ENCODE measurements around the gene TGIF2. TPM values are rescaled to one million over a fixed set of nuclear protein-coding genes. Genes with fewer than 3 reads are reported as not detected.

The TGIF2 gene
- total and polyA plus RNA-seq, 2 of the 4 experiments (the other 2 are of a cell fraction), result 9.7 to 12.7 TPM

DNA sequence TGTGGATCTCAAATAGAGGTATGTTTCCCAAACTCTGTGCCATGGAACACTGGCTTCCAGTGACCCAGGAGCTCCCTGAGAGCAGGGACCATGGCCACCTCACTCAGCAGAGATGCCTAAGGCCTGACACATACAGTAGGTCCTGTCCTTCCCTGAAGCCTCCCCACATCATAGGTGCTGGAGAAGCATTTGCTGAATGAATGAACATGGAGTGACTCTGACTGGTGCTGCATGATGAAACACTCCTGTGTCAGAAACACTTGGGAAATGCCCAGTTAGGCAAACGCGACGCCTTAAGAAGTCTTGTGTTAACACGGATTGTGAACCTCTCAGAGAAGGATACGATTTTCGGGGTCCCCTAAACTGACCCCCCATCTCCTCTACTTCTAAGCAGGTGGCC is 58.2 kb downstream of the TGIF2 start:
- CTCF ChIA-PET, result no interaction called here
- Histone ChIP-seq H2AK5ac (ENCODE audit: low read depth, low read length) (no peak overlapping the region), H2BK15ac (ENCODE audit: low read depth, low read length) (no peak overlapping the region), H4K91ac (ENCODE audit: insufficient read depth, low read depth, low read length) (no peak overlapping the region), H2BK120ac (ENCODE audit: low read depth, low read length) (no peak overlapping the region), H3K27ac (ENCODE audit: insufficient read depth, low read length) (no peak overlapping the region), H3K14ac (replicated peaks; ENCODE audit: low read depth, low read length) (no peak overlapping the region), H3K23ac (ENCODE audit: low read depth, low read length) (no peak overlapping the region), H3K27me3 (ENCODE audit: control insufficient read depth, insufficient read depth, low read length) (no peaks in the 10 kb centered on the region), H3K4me1 (ENCODE audit: control insufficient read depth, insufficient read depth, low read length) (no peaks in the 10 kb centered on the region), H4K8ac (ENCODE audit: low read depth in 2 of 2, low read length in 2 of 2) (no peak overlapping the region), H3K4me3 (ENCODE audit: insufficient read depth, low read depth, low read length) (no peak overlapping the region), H2BK5ac (ENCODE audit: low read depth, low read length, poor library complexity, severe bottlenecking) (no peak overlapping the region), H3K36me3 (ENCODE audit: control insufficient read depth, insufficient read depth, low read length) (no peaks in the 10 kb centered on the region), H3K4ac (ENCODE audit: low read depth, low read length) (no peak overlapping the region), H3K18ac (ENCODE audit: low read depth, low read length) (no peak overlapping the region), H4K5ac (ENCODE audit: low read depth, low read length) (no peak overlapping the region), H2AFZ (replicated peaks; ENCODE audit: low read length, poor library complexity) (no peak overlapping the region), H3K79me1 (ENCODE audit: low read depth in 1 of 2, low read length in 2 of 2) (no peaks in the 10 kb centered on the region), H4K20me1 (ENCODE audit: insufficient read depth, low read length) (no peaks in the 10 kb centered on the region), H3K56ac (ENCODE audit: extremely low read depth, insufficient read depth, low read length) (no peak overlapping the region), H2BK20ac (ENCODE audit: low read depth, low read length) (no peak overlapping the region), H3K9me3 (ENCODE audit: control insufficient read depth, insufficient read depth, low read length) (no peaks in the 10 kb centered on the region), H3K9me1 (ENCODE audit: insufficient read depth, low read length) (no peaks in the 10 kb centered on the region), H3K4me2 (ENCODE audit: low read depth, low read length) (no peak overlapping the region), H2AK9ac (replicated peaks; ENCODE audit: low read depth, low read length, poor library complexity) (no peak overlapping the region), H3K9ac (ENCODE audit: low read depth, low read length) (no peak overlapping the region)
- DNase-seq, result peak; percentile 28
- BruUV-seq (replicated peaks), result no TSS peak
- TF ChIP-seq MAFK (IDR thresholded peaks at IDR 0.05; ENCODE audit: low read depth, low read length) (no peak), FOS (IDR thresholded peaks at IDR 0.05; ENCODE audit: low read depth, low read length) (no peak), CEBPB (IDR thresholded peaks at IDR 0.05; ENCODE audit: low read depth, low read length) (no peak), RFX5 (IDR thresholded peaks at IDR 0.05; ENCODE audit: low read depth, low read length) (no peak), NFE2L2 (IDR thresholded peaks at IDR 0.05; ENCODE audit: low read depth, low read length) (no peak), BHLHE40 (IDR thresholded peaks at IDR 0.05; ENCODE audit: low read depth, low read length) (no peak), SMC3 (IDR thresholded peaks at IDR 0.05; ENCODE audit: low read depth, low read length) (no peak), CHD1 (IDR thresholded peaks at IDR 0.05; ENCODE audit: low read depth, low read length) (no peak), POLR2A (IDR thresholded peaks at IDR 0.05; ENCODE audit: low read depth, low read length) (no peak), RAD21 (IDR thresholded peaks at IDR 0.05; ENCODE audit: low read length) (no peak), MAZ (IDR thresholded peaks at IDR 0.05; ENCODE audit: borderline replicate concordance, low read depth, low read length) (no peak), RCOR1 (IDR thresholded peaks at IDR 0.05; ENCODE audit: insufficient replicate concordance, low read length) (no peak), MXI1 (IDR thresholded peaks at IDR 0.05; ENCODE audit: borderline replicate concordance, low read depth, low read length) (no peak)
- TF ChIP-seq, protein P1, sequence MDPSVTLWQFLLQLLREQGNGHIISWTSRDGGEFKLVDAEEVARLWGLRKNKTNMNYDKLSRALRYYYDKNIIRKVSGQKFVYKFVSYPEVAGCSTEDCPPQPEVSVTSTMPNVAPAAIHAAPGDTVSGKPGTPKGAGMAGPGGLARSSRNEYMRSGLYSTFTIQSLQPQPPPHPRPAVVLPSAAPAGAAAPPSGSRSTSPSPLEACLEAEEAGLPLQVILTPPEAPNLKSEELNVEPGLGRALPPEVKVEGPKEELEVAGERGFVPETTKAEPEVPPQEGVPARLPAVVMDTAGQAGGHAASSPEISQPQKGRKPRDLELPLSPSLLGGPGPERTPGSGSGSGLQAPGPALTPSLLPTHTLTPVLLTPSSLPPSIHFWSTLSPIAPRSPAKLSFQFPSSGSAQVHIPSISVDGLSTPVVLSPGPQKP (IDR thresholded peaks at IDR 0.05; ENCODE audit: borderline replicate concordance, low read depth, low read length), result no peak
- TF ChIP-seq, protein P2, sequence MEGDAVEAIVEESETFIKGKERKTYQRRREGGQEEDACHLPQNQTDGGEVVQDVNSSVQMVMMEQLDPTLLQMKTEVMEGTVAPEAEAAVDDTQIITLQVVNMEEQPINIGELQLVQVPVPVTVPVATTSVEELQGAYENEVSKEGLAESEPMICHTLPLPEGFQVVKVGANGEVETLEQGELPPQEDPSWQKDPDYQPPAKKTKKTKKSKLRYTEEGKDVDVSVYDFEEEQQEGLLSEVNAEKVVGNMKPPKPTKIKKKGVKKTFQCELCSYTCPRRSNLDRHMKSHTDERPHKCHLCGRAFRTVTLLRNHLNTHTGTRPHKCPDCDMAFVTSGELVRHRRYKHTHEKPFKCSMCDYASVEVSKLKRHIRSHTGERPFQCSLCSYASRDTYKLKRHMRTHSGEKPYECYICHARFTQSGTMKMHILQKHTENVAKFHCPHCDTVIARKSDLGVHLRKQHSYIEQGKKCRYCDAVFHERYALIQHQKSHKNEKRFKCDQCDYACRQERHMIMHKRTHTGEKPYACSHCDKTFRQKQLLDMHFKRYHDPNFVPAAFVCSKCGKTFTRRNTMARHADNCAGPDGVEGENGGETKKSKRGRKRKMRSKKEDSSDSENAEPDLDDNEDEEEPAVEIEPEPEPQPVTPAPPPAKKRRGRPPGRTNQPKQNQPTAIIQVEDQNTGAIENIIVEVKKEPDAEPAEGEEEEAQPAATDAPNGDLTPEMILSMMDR (conservative IDR thresholded peaks at IDR 0.05; ENCODE audit: low read depth, low read length), result no peak
- TF ChIP-seq, protein P3, sequence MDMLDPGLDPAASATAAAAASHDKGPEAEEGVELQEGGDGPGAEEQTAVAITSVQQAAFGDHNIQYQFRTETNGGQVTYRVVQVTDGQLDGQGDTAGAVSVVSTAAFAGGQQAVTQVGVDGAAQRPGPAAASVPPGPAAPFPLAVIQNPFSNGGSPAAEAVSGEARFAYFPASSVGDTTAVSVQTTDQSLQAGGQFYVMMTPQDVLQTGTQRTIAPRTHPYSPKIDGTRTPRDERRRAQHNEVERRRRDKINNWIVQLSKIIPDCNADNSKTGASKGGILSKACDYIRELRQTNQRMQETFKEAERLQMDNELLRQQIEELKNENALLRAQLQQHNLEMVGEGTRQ (IDR thresholded peaks at IDR 0.05; ENCODE audit: low read depth, low read length), result no peak
- in situ Hi-C loops (cut with MboI; ENCODE audit: low sequenced_read_pairs) (no loop called here), dilution Hi-C loops (cut with HindIII; ENCODE audit: low sequenced_read_pairs, unreplicated experiment) (no loop called here), intact Hi-C loops (cut with micrococcal nuclease) (no loop called here)
- WGBS, 2 experiments (ENCODE audit: extremely low coverage in 2 of 2, insufficient read length in 1 of 2), result 87% methylated on average over 6 of the region's 6 CpGs; no CpG with 5 or more reads in 1 of the 2 experiments
- no peak for ATAC-seq (ENCODE audit: low read depth)
- POLR2A ChIA-PET (ENCODE audit: unreplicated experiment), result no interaction called here

All from IMR-90 (cell line).